GM18868 (cell line): ENCODE measurements around the gene GIMAP6.
"Not testable (repeated sequence)": the region's sequence is repeated elsewhere in the genome, so short reads cannot be mapped to it uniquely, and the experiment has no call there.

ENCODE experiments used
- ATAC-seq: cut with Tn5 transposase; IDR thresholded peaks from one replicate; pipeline ENCODE4 v1.9.1; 2021; ENCODE audit warnings: mild to moderate bottlenecking, moderate library complexity; ENCODE audit not compliant: unreplicated experiment

GIMAP6 gene

DNA sequence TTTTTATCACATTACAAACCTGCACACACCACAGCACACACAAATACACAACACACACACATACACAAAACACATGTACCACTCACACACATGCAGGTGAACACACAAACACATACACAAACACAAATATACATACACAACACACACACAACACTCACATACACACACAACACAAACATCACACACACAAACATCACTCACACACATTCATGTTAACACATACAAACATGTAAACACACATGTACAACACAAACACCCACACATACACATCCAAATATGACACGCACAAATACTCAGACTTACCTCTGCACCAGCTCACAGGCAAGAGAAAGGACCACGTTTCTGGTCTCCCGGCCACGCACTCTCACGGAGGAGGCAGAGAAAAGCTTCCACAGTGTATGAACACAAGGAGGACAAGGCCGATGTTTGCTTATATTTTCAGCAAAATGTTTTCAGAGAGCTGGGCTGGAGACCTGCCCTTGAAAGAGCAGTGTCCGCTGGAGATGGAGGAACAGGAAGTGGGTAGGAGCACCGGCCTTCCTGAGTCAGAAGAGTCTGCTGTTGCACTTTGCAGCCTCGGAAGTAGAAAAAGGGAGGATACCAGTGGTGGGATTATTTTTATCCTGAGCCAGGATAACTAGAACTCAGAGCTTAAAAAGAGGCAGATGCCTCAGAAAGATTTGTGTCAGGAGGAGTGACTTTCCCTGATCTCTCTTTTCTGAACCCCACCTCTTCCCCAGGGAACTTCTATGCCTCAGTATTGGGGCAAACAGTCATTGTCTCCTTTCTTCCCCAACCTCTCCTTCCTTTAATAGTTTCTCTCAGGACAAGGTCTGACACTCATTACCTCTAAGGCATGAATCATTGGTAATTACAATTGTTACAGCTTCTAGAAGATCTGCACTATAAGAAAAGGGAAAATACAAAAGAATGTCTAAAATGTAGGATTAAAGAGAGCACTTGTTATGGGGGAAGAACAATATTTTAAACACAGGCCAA, at the start of gene GIMAP6:
TSS of gene GIMAP6 (minus strand) at position 520 of the 999 bp plus-strand sequence. CDS start 2,243 bp downstream, outside the sequence.
- peak; percentile 70 for ATAC-seq

DNA sequence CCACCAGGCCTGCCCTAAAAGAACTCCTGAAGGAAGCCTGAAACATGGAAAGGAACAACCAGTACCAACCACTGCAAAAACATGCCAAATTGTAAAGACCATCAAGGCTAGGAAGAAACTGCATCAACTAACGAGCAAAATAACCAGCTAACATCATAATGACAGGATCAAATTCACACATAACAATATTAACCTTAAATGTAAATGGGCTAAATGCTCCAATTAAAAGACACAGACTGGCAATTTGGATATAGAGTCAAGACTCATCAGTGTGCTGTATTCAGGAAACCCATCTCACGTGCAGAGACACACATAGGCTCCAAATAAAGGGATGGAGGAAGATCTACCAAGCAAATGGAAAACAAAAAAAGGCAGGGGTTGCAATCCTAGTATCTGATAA, 48.2 kb upstream of the GIMAP6 start:
- ATAC-seq, result not testable (repeated sequence)

DNA sequence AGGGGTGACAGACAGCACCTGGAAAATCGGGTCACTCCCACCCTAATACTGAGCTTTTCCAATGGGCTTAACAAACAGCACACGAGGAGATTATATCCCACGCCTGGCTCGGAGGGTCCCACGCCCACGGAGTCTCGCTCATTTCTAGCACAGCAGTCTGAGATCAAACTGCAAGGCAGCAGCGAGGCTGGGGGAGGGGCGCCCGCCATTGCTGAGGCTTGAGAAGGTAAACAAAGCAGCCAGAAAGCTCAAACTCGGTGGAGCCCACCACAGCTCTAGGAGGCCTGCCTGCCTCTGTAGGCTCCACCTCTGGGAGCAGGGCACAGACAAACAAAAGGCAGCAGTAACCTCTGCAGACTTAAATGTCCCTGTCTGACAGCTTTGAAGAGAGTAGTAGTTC, 46.4 kb upstream of the GIMAP6 start:
- ATAC-seq, result not testable (repeated sequence)

DNA sequence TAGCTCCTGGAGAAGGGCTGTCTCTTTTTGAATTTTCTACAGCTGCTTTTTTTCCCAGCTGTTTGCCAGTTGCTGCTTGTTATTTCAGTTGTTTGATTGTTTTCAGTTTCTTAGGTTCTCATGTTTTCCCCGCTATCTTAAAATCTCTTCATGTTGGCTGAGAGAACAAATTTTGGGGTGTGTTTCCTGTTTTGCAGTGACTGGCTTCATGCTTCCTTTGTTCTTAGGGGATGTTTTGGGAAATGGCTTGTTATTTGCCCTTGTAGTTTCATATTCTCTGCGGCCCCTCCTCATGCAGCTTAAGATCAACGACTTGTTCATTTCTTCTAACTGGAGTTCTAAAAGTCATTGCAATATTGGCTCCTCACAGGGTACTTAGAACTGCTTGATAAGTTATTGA, 44.7 kb upstream of the GIMAP6 start:
- ATAC-seq, result not testable (repeated sequence)

DNA sequence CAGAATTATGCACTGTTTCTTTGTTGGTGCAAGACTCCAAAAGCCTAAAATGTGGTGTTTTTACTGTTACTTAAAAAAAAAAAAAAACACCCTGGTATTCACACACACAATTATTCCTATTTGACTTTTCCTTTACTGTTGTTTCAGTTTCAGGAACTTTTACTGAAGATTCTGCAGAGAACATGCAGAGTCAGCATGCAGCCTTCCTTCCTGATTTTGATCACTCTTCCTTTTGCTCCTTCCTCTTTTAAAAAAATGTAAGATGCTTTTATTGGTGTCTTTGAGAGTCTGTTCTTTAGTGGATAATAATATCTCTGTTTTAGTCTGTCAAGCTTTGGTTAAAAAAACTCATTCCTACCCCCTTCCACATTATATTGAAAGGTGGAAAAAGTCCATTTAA, 44.1 kb upstream of the GIMAP6 start:
- ATAC-seq, result not testable (repeated sequence)

DNA sequence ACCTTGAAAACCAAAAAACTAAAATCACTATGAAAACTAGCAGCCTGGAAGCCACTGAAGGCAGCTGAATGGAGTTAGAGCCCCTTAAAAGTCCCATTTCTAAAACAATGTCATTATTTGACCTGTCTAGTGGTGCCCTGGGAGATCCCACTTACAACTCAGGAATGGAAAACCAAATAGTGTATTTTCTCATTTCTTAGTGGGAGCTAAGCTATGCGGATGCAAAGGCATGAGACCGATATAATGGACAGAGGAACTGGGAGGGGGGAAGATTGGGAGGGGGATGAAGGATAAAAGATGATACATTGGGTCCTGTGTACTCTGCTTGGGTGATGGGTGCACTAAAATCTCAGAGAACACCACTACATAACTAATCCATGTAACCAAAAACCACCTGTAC, 43.5 kb upstream of the GIMAP6 start:
- no peak for ATAC-seq

DNA sequence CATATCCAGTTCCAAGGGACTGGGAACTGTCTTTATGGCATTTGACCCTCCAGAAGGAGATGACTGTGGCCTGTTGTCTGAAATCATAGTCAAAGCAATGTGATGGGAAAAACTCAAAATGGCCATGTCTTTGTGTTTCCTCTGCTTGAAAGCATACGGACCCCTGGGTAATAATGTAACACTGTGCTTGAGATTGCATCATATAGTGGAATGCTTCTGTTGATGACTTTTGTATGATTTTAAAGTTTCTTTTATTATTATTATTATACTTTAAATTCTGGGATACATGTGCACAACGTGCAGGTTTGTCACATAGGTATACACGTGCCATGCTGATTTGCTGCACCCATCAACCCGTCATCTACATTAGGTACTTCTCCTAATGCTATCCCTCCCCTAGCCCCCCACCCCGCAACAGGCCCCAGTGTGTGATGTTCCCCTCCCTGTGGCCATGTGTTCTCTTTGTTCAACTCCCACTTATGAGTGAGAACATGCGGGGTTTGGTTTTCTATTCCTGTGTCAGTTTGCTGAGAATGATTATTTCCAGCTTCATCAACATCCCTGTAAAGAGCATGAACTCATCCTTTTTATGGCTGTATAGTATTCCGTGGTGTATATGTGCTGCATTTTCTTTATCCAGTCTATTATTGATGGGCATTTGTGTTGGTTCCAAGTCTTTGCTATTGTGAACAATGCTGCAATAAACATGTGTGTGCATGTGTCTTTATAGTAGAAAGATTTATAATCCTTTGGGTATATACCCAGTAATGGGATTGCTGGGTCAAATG, 39.8 kb upstream of the GIMAP6 start:
- ATAC-seq, result not testable (repeated sequence)

DNA sequence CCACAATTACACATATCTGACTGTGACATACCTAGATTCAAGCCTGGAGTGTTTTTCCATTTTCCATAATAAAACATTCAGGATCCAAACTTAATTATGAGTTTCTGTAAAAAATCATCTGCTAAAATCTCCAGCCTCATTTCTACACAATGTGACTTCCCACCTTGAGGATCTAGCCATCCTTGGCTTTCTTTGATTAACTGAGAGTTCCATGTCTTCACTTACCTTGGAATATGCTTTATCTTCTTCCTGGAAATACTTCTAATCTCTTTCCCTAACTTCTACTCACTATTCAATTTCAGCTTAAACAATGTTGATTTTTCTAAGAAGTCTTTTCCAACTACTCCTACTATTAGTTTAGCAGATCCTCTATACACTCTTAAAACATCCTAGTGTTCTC, 36.8 kb upstream of the GIMAP6 start:
- ATAC-seq, result no peak

DNA sequence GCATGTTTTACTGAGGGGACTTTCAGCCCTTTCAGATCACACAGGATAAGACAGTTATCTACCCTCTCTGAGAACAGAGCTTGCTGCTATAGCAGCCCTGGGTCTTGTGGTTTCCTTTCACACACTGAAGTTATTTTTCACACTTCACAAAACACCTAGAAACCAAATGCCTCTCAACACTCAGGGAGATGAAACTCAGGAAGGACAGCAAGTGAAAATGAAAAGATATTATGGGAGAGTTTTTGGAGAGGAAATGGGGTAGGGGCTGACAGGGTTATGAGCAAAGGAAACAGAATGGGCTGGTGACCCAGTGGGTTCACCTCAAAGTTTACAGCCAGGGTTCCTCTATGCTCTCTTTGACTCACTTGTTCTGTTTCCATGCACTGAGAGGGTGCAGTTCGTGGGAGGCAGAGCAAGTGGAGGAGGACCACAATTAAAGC, 36.3 kb upstream of the GIMAP6 start:
- ATAC-seq, result peak; percentile 78

DNA sequence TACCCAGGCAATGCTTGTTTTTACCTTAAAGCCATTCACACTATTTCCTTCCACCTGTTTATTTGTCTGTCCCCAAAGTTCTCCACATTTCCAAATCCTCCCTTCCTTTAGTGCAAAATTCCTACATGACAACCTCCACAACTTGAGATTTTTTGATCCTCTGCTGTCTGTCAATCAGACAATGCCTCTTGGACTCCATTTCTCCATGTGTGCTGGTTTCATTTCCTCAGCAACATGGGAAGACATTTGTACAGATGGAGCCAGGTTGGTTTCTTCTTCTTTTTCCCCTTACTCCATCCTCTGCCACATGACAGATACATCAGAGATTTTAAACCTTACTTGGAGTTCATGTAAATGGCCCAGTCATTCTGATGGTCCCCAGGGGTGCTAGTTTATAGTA, 34.2 kb upstream of the GIMAP6 start:
- no peak for ATAC-seq

DNA sequence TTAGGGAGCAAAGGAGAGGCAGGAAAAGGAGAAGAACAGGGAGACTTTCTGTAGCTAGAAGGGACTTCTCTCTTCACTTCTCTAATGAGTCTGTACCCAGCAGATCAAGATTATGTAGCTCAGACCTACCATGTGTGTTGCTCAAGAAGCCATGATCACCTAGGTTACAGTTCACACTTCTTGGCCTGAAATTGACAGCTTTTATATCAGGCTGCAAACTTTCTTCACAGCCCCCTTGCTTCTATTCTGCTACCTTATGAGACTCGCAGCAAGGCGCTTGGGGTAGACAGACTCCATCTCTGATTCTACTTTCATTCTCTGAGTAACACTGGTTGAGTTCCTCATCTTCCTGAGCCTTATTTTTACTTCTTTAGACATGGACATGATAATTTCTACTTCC, 33.7 kb upstream of the GIMAP6 start:
- ATAC-seq, result no peak

DNA sequence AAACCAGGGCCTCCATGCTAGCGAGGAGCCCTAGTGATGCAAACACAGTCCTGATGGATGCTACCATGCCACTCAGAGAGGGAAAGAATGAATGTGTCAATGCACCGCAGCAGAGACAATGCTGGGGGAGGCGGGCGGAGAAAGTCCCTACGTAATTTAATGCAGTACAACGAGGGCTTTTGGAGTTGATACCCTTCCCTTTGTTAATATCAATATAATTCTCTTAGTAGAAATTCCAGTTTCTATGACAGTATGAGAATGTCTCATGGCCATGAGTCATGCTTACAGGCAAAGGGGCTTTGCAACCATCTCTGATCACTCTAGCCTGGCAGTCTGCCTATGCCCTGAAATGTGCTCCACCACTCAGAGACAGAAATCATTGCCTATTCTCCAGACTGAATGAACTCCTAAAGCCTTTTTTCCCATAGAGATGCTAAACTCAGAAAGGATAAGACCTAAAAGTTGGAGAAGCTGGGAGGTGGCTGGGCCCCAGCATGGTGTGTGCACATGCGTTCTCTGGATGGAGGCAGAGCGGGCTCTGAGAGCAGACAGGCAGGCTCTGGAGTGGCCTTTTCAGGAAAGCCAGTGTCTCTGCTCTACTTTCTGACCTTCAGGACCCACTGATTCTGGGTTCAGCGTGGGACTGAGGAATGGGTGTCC, 33.0 kb upstream of the GIMAP6 start:
- no peak for ATAC-seq

DNA sequence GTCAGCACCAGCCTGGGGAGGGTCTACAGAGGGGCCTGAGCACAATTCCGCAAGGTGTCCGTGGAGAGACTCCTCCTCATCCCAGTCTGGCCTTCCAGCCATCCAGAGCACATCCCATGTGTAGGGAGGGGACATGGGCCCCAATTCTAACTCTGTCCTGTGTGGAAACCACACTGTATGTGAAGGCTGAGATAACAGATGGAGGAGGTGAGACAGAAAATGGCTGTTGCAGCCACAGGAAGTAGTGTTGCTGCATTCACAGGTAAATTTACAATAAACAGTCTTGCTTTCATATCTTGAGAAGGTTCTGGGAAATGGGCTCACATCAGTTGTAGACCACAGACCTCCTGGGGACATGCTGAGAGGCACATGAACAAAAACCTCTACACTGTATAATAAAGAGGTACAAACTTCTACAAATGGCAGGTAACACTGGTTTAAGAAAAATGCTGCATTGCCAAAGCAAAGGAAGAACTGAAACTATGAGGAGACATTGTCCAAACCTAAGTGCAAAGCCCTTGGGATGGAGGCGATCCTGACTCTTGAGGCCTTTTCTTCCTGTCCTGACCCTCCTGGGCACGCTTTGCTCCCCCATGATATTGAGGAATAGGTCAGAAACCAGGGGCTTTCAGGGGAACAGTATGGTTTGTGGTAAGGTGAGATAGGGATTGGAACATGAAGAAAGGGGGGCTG, 31.8 kb upstream of the GIMAP6 start:
- ATAC-seq, result no peak

DNA sequence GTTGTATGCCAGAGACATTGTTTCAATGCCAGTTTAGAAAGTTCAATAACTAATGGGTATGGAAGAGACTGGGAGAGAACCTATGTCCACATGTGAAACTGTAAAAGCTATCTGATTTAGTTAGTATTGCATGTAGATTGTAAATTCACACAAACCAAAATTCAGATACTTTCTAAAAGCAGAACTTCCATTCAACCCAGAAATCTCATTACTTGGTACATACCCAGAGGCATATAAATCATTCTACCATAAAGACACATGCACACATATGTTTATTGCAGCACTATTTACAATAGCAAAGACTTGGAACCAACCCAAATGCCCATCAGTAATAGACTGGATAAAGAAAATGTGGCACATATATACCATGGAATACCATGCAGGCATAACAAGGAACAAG, 30.6 kb upstream of the GIMAP6 start:
- ATAC-seq, result not testable (repeated sequence)

DNA sequence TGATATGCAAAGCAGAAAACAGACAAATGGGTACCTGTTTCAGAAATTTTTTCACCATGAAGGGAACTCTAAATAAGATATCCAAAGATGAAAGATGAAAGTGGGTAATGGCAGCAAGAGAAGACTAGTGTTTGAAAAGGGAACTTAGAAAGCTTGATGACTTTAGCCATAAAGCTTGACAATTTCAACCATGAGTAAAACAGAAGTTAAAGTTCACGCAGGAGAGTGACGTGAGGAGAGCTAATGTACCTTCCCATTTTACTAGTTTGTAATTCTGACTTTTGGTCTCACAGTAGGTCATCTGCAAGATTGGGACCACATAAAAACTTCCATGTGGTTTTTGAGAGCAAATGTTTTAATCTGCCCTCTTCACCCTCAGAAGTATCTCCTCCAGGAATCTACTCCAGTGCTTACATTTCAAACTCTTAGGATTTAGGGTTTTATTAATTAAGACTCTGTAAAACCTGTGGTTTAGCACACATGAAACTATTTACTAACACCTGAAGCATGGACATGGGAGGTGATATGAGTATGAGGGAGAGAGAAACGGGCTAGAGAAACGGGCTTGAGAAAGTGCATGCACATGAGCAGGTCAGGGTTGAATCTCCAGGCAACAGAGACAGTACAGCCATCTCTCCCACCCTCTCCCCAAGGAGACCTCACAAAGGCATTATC, 28.9 kb upstream of the GIMAP6 start:
- no peak for ATAC-seq

DNA sequence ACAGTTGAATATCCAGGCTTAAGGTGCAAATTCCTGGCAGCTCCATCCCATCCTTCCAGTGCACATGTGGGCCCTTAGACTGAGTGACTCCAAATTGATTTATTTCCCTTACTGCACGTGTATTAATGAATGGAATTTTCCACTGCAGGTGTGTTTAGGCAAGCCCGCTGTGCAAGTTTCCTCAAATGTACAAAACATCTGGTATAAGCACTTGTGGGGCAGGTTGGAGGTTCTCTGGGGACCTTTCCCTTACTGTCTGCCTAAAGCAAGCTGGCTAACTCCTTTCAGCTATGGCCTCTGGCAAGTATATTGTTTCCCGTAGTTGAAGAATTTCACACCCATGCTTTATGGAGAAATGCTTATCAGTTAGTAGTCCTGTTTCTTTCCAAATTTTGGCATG, 25.3 kb upstream of the GIMAP6 start:
- no peak for ATAC-seq

DNA sequence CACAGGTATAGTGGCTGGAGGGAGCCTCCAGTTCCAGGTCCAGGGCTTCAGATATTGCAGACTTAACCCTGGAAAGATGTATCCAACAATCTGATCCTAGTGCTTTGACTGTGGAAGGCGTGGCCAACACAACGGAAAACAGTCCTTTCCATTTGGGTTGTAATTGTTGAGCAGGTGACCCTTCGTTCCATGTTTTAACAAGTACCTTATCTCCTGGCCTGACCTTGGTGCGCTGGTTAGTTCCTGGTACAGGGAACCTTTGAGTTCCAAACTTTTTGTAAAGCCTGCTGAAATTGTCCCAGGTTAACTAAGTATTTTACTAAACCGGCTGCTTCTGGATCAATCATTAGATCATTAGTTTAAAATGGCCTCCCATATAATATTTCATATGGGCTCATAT, 23.9 kb upstream of the GIMAP6 start:
- ATAC-seq, result no peak

DNA sequence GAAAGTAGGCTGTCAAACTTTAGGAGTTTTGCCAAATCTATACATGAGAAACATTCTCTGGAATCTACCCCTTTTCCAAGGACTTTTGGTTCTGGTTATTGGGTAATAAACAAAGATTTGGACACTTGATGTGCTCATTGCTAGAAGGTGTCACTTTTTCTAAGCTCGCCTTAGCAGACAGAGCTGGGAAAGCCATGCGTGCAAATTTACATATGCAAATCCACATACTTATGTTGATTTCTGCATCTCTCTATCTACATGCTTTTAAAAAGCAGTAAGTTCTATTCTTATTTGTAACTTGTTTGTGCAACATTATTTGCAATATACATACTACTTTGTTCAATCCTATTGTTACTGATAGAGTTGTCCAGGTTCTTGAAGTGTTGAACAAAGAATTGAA, 22.5 kb upstream of the GIMAP6 start:
- ATAC-seq, result no peak

DNA sequence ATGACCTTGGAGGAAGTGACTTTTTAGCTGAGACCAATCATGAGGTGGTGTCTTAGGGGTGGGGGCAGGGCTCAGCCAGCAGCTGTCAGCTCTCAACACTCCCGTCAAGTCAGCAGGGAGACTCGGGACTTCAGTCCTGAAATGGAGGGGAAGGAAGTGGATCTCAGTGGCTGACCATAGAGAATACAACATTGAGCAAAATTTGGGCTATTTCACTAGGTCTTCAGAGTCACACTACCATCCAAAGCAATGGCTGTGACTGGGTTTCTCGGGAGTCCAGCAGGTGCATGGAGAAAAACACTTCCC, 16.8 kb upstream of the GIMAP6 start:
- no peak for ATAC-seq

DNA sequence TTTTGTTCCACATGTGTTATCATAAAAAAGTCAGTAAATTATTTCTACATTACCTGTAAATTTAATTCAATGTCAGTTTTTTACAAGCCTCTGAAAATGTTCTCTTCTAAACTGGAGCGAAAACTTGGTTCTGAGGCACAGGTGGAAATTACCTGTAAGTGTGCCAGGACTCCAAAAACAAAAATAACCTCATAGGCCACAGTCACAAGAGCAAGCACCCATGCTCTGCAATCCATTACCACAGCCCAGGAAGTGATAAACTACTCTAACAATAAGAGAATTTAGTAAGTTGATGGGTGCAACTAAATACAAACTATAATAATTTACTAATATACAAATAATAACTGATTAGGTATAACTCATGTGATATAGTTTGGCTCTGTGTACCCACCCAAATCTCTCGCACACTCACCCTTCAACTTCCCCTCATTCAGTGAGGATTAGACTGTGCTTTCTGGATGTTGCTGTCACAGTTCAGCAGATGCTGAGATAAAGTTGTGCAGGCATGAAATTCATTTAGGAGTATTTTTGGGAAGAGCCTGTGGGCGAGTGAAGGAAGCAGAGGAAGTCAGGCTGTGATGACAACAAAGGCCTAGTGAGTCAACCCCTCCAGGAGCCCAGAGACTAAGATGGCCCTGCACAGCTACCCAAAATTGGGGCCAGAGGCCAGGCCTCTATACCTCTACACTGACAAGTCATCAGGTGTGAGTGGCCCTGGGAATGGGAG, 16.3 kb upstream of the GIMAP6 start:
- no peak for ATAC-seq
